ENCODE measurements around the gene PGBD4.
"Not testable (repeated sequence)": the region's sequence is repeated elsewhere in the genome, so short reads cannot be mapped to it uniquely, and the experiment has no call there.

PGBD4 gene

GRCh38 chr15:34114215-34114614 lies 12.3 kb downstream of the PGBD4 start:
- DNase-seq (ENCODE audit: low read depth in 2 of 2) = no peak

- no peak for DNase-seq (ENCODE audit: low read depth in 2 of 2)
Observed at GRCh38 chr15:34114739-34115138, 12.9 kb downstream of the PGBD4 start.

- no peak for DNase-seq (ENCODE audit: low read depth in 2 of 2)
Observed at GRCh38 chr15:34116620-34117019, 14.7 kb downstream of the PGBD4 start.

- no peak for DNase-seq (ENCODE audit: low read depth in 2 of 2)
Observed at GRCh38 chr15:34119291-34119690, 17.4 kb downstream of the PGBD4 start.

- not testable (repeated sequence) for DNase-seq (ENCODE audit: low read depth in 2 of 2)
Observed at GRCh38 chr15:34120420-34120819, 18.5 kb downstream of the PGBD4 start.

- not testable (repeated sequence) for DNase-seq (ENCODE audit: low read depth in 2 of 2)
Observed at GRCh38 chr15:34121786-34122185, 19.9 kb downstream of the PGBD4 start.

GRCh38 chr15:34122771-34123183 lies 20.9 kb downstream of the PGBD4 start:
- DNase-seq (ENCODE audit: low read depth in 2 of 2) = no peak

GRCh38 chr15:34124651-34125050 lies 22.8 kb downstream of the PGBD4 start:
- DNase-seq (ENCODE audit: low read depth in 2 of 2) = no peak

GRCh38 chr15:34125945-34126344 lies 24.1 kb downstream of the PGBD4 start:
- no peak for DNase-seq (ENCODE audit: low read depth in 2 of 2)

GRCh38 chr15:34126522-34126921 lies 24.6 kb downstream of the PGBD4 start:
- DNase-seq (ENCODE audit: low read depth in 2 of 2) = no peak

- DNase-seq (ENCODE audit: low read depth in 2 of 2) = no peak
Observed at GRCh38 chr15:34128898-34129297, 27.0 kb downstream of the PGBD4 start.

- DNase-seq (ENCODE audit: low read depth in 2 of 2) = no peak
Observed at GRCh38 chr15:34132881-34133280, 31.0 kb downstream of the PGBD4 start.

GRCh38 chr15:34133511-34133910 lies 31.6 kb downstream of the PGBD4 start:
- DNase-seq (ENCODE audit: low read depth in 2 of 2) = no peak

GRCh38 chr15:34147371-34148140 lies 45.7 kb downstream of the PGBD4 start:
- DNase-seq (ENCODE audit: low read depth in 2 of 2) = no peak

- no peak for DNase-seq (ENCODE audit: low read depth in 2 of 2)
Observed at GRCh38 chr15:34154725-34155204, 52.9 kb downstream of the PGBD4 start.

GRCh38 chr15:34155859-34156258 lies 54.0 kb downstream of the PGBD4 start:
- no peak for DNase-seq (ENCODE audit: low read depth in 2 of 2)

All from stimulated activated CD4-positive, alpha-beta T cell treated with anti-CD3 and anti-CD28 coated beads, Interleukin-1b, Interleukin-23, amount 100 ng/mL, for 1 hour (primary cell).